Hepatocyte (in vitro differentiated cells): ENCODE results near the gene AMBRA1.

ENCODE experiments used
- EZH2 ChIP-seq: fragments of 200-600 bp; sonication (generic); IDR thresholded peaks from 2 replicates; pipeline ENCODE4 v1.6.1; 2016; ENCODE audit warnings: antibody characterized with exemption, mild to moderate bottlenecking, borderline replicate concordance
- TF ChIP-seq, protein P1 (sequence below): fragments of 200-600 bp; sonication (generic); IDR thresholded peaks from 2 replicates; pipeline ENCODE4 v1.5.1; 2016; ENCODE audit warnings: antibody characterized with exemption, mild to moderate bottlenecking; ENCODE audit not compliant: poor library complexity

DNA sequence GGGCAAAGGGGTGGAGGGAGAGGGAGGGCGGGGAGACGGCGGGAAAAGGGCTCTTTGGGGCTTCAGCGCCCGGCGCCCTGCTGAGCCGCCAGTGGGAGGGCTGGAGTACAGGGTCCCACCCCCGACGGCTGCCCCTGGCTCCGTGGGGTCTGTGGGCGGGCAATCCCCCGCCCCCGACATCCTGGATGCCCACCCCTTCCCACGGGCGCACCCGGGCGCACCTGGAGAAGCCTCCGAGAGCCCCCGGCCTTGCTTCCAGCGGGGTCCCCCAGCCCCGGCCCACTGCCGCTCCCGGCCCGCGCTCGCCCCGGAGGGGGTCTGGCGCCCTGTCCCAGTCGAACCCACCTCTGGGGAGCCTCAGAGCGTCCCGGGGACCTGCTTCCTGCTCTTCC is 202.6 kb downstream of the AMBRA1 start:
- no peak for TF ChIP-seq EZH2
- TF ChIP-seq, protein P1, sequence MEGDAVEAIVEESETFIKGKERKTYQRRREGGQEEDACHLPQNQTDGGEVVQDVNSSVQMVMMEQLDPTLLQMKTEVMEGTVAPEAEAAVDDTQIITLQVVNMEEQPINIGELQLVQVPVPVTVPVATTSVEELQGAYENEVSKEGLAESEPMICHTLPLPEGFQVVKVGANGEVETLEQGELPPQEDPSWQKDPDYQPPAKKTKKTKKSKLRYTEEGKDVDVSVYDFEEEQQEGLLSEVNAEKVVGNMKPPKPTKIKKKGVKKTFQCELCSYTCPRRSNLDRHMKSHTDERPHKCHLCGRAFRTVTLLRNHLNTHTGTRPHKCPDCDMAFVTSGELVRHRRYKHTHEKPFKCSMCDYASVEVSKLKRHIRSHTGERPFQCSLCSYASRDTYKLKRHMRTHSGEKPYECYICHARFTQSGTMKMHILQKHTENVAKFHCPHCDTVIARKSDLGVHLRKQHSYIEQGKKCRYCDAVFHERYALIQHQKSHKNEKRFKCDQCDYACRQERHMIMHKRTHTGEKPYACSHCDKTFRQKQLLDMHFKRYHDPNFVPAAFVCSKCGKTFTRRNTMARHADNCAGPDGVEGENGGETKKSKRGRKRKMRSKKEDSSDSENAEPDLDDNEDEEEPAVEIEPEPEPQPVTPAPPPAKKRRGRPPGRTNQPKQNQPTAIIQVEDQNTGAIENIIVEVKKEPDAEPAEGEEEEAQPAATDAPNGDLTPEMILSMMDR = no peak
